ENCODE data around the gene APEX2.

DNA sequence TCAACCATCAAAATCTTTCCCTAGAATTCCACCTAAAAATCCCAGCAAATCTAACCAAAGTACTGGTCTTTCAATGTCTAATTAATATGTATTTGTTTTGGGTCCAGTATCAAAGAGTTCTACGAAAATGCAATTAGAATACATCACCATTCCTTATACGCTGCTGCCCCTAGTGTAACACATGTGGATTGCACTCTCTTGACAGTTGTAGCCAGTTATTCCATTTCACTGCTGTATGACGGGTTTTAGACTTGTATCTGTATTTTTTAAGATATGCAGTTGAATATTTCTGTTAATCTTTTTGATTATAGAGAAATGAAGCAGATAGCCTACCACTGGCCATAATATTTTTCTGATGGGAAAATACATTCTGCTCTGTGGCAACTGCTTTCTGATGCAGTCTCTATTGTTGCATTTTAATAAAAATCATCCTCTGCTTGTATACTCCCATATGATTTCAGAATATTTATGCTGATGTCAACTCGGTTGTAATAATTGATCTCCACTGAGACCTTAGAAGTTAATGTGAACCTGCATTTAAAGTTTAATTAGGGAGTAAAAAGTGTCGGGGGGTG lies 57.6 kb downstream of the APEX2 start:
- no peak for TF ChIP-seq POLR2A (IDR thresholded peaks at IDR 0.05; ENCODE audit: low read depth, low read length)
- TF ChIP-seq PAX5 (IDR thresholded peaks at IDR 0.05; ENCODE audit: insufficient read depth, low read length, severe bottlenecking) = no peak
- TF ChIP-seq TAF1 (IDR thresholded peaks at IDR 0.05; ENCODE audit: low read depth, low read length) = no peak
- TF ChIP-seq POLR2AphosphoS5 (IDR thresholded peaks at IDR 0.05; ENCODE audit: low read depth, low read length) = no peak
- no peak for TF ChIP-seq SPI1 (IDR thresholded peaks at IDR 0.05; ENCODE audit: low read depth, low read length)
